ENCODE data around the gene SRRM2.

GRCh38 chr16:2784358-2785100, 32.1 kb downstream of the SRRM2 start:
- TF ChIP-seq CTCF (optimal IDR thresholded peaks at IDR 0.05 in 1 of 3, IDR thresholded peaks at IDR 0.05 in 1 of 3, conservative IDR thresholded peaks at IDR 0.05 in 1 of 3; ENCODE audit: extremely low read depth in 1 of 3, insufficient read depth in 2 of 3, low read length in 3 of 3) (no peak), EZH2 (IDR thresholded peaks at IDR 0.05; ENCODE audit: low read length) (no peak)

All from keratinocyte (primary cell).